HG03558 (cell line): Measurements from ENCODE around the gene RAB9A.

Experiments used
- ATAC-seq: cut with Tn5 transposase; IDR thresholded peaks from one replicate; pipeline ENCODE4 v1.9.1; 2021; ENCODE audit warnings: moderate number of reproducible peaks; ENCODE audit not compliant: unreplicated experiment; ENCODE audit errors: extremely low read depth

Gene RAB9A

GRCh38 chrX:13734278-13735172, 45.6 kb downstream of the RAB9A start, which contains the start of the genes OFD1 and TRAPPC2:
TSS of gene OFD1 (plus strand) at chrX:13734748. CDS start at chrX:13735072, 324 bp downstream.
TSS of gene TRAPPC2 (minus strand) at chrX:13734620. CDS start at chrX:13719963, 14,657 bp downstream.
- peak; percentile 85 for ATAC-seq

- no peak for ATAC-seq
Observed at GRCh38 chrX:13741695-13742094, 52.8 kb downstream of the RAB9A start.

DNA sequence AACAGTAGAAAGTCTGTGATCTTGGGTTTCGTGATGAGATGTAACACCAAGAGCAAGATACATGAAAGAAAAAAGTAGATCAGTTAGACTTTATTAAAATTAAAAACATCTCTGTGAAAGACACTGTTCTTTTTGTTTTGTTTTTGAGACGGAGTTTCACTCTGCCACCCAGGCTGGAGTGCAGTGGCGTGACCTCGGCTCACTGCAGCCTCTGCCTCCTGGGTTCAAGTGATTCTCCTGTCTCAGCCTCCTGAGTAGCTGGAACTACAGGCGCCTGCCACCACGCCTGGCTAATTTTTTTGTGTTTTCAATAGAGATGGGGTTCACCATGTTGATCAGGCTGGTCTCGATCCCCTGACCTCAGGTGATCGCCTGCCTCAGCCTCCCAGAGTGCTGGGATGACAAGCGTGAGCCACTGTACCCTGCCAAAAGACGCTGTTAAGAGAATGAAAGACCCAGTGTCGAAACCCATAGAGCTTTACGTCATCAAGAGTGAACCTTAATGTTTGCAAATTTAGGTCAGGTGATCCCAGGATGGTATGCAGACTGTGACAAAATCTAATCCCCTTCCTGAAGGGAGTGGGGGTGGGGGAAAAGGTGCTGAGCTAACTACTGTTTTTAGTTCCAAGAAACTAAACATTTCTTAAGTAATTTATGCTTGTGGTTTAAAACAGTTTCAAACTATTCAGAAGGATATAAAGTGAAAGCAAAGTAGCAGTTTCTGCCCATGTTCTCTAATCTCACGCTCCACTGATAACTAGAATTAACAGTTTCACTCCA, 53.7 kb downstream of the RAB9A start:
- ATAC-seq = peak; percentile 76

GRCh38 chrX:13747836-13748235, 58.9 kb downstream of the RAB9A start:
- no peak for ATAC-seq

DNA sequence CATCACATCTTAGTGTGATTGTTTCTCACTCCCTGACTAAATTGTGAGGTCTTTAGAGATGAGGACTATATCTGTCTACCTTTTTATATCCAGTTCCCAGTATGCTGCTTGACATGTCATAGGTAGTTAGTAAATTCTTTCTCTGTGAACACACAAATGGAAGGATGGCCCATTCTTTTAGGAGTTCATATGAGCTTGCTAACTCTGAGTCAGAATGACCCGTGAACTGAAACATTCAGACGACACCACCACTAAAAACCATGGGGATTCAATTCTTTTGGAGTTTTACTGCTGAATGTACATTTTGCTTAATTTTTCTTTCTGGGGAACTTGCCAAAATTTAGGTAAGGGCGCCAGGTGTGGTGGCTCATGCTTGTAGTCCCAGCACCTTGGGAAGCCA, 59.6 kb downstream of the RAB9A start:
- no peak for ATAC-seq

GRCh38 chrX:13750204-13750603, 61.3 kb downstream of the RAB9A start:
- ATAC-seq = no peak

- no peak for ATAC-seq
Observed at GRCh38 chrX:13750812-13751211, 61.9 kb downstream of the RAB9A start.

DNA sequence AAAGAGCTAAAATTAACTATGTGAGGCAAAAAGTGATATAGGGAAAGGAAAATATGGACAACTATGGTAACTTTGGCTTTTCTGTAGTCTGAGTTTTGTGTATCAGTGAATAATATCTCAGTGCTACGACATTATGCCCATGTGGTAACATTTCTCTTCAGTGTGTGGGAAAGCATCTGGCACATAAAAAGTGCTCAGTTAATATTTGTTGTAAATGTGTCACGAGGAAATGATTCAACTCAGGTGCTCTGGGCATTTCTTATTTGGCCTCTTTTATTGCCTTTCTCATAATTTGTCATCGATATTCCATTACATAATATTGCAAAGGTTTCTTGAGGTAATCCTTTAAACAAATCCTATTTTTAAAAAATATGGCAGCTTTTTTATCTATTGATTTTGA, 63.2 kb downstream of the RAB9A start:
- no peak for ATAC-seq

DNA sequence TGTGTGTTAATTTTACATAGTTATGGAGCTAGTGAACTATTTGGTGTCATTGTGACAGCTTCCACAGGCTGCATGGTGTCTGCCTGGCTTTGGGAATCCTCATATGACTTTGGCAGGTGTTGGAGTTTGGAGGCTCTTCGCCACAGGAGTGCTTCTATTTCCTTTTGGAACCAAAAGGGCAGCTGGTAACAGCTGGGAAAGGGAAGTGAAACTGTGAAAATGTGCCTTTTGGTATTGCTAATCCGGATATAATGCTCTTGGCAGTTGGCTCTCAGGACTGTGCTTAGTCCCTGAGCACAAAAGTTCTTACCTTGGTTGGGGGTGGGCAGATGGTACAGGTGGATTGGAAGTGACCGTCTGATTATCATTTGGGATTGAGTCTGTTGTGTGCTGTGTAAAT, 63.7 kb downstream of the RAB9A start:
- ATAC-seq = peak; percentile 46

DNA sequence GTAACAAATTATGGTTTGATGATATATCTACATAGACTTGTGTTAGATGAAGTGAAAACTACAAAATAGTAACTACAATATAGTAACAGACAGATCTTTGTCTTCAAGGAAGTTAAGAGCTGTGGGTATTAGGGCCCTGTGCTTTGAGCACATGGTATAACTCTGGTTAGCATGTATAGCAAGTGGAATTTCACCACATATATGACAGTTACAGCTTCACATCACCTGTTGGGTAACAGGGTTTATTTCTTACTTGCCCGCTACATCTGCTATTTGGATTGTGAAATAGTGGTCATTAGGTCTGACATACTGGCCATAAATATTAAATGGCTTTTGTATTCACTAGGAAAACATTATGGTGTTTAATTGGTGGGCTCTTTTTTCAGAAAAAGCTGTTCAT, 65.8 kb downstream of the RAB9A start:
- ATAC-seq = no peak

- no peak for ATAC-seq
Observed at GRCh38 chrX:13755254-13755653, 66.3 kb downstream of the RAB9A start.

GRCh38 chrX:13756381-13756780, 67.5 kb downstream of the RAB9A start:
- ATAC-seq = no peak

- peak; percentile 42 for ATAC-seq
Observed at GRCh38 chrX:13759152-13759718, 70.3 kb downstream of the RAB9A start.
